K562 (cell line): ENCODE results near the gene C2orf81. TPM values are rescaled to one million over a fixed set of nuclear protein-coding genes. Genes with fewer than 3 reads are reported as not detected.

Experiments
- HNRNPUL1 ChIP-seq: fragments of 200-400 bp; formaldehyde crosslinking; IDR thresholded peaks from 2 replicates; pipeline ENCODE4 v1.6.1; 2017; ENCODE audit warnings: low read length
- MAZ ChIP-seq, 2 experiments: fragments of 450-650 bp in 1 of 2; sonication (generic) in 1 of 2; formaldehyde crosslinking; IDR thresholded peaks in 1 of 2; conservative IDR thresholded peaks in 1 of 2; 2 replicates each; pipeline versions ENCODE4 v1.4.0 to v1.5.0; 2020; ENCODE audit warnings: mild to moderate bottlenecking in 1 of 2, missing genetic modification reagents in 1 of 2
- MYNN ChIP-seq, 2 experiments: sonication (generic); formaldehyde crosslinking in 1 of 2; IDR thresholded peaks; 2 replicates each; pipeline versions ENCODE4 v1.5.0 to v1.6.1; 2016 to 2020; ENCODE audit warnings: antibody characterized with exemption in 1 of 2, missing genetic modification reagents in 1 of 2
- SAFB2 ChIP-seq: fragments of 200-400 bp; formaldehyde crosslinking; IDR thresholded peaks from 2 replicates; pipeline ENCODE4 v1.6.1; 2018; ENCODE audit warnings: borderline replicate concordance, low read length, low read depth, moderate library complexity; ENCODE audit not compliant: severe bottlenecking
- SIN3B ChIP-seq: fragments of 450-650 bp; IDR thresholded peaks from 2 replicates; pipeline ENCODE4 v1.6.1; 2017; ENCODE audit warnings: low read depth, mild to moderate bottlenecking, moderate library complexity
- TAF7 ChIP-seq: fragments of 450-650 bp; IDR thresholded peaks from 2 replicates; pipeline ENCODE4 v1.6.1; 2016; ENCODE audit warnings: missing genetic modification characterization, missing compliant biosample characterization
- ZFP30 ChIP-seq: fragments of 250-450 bp; sonication (Bioruptor Pico); IDR thresholded peaks from 2 replicates; pipeline ENCODE4 v1.8.0; 2022; ENCODE audit warnings: moderate library complexity, mild to moderate bottlenecking, inconsistent platforms, borderline replicate concordance
- polyA plus RNA-seq, 8 experiments: library from polyadenylated mRNA; depleted of rRNA in 4 of 8; stranded (reverse) in 5 of 8; unstranded in 3 of 8; fragments of >200 nt; fragmentation: Nextera tagmentation in 2 of 8; fragmentation: Illumina TruSeq in 1 of 8; extraction: Ambion mirVana in 2 of 8; extraction: Trizol in 1 of 8; gene quantifications; 2 replicates each; pipeline versions ENCODE4 v1.2.1 to v1.2.3, GENCODE V29; 2011 to 2014; ENCODE audit warnings: inconsistent platforms in 1 of 8, missing spikeins in 1 of 8
- total RNA-seq, 7 experiments: library from RNA; depleted of rRNA in 6 of 7; stranded (reverse); fragments of >200 nt in 6 of 7; fragmentation: Illumina TruSeq in 2 of 7; extraction: Trizol in 2 of 7; gene quantifications; 2 replicates each; pipeline versions ENCODE4 v1.2.1 to v1.2.3, GENCODE V29; 2011 to 2021; ENCODE audit warnings: low replicate concordance in 1 of 7
- TF ChIP-seq, protein P1 (sequence below): fragments of 450-650 bp; IDR thresholded peaks from 2 replicates; pipeline ENCODE4 v1.6.1; 2016; ENCODE audit warnings: borderline replicate concordance
- TF ChIP-seq, protein P2 (sequence below), 2 experiments: fragments of 450-650 bp; formaldehyde crosslinking in 1 of 2; IDR thresholded peaks; 2 replicates each; pipeline versions ENCODE4 v1.4.0 to v1.6.1; 2014 to 2020; ENCODE audit warnings: mild to moderate bottlenecking in 2 of 2, borderline replicate concordance in 1 of 2, low read depth in 1 of 2
- TF ChIP-seq, protein P3 (sequence below): fragments of 450-650 bp; IDR thresholded peaks from 2 replicates; pipeline ENCODE4 v1.6.1; 2017; ENCODE audit warnings: antibody characterized with exemption, mild to moderate bottlenecking

Gene C2orf81
- total and polyA plus RNA-seq, 9 of the 15 experiments (the other 6 are each of a cell fraction or from before 2014, with no cell fraction given): 0.06 TPM; not detected in 8

DNA sequence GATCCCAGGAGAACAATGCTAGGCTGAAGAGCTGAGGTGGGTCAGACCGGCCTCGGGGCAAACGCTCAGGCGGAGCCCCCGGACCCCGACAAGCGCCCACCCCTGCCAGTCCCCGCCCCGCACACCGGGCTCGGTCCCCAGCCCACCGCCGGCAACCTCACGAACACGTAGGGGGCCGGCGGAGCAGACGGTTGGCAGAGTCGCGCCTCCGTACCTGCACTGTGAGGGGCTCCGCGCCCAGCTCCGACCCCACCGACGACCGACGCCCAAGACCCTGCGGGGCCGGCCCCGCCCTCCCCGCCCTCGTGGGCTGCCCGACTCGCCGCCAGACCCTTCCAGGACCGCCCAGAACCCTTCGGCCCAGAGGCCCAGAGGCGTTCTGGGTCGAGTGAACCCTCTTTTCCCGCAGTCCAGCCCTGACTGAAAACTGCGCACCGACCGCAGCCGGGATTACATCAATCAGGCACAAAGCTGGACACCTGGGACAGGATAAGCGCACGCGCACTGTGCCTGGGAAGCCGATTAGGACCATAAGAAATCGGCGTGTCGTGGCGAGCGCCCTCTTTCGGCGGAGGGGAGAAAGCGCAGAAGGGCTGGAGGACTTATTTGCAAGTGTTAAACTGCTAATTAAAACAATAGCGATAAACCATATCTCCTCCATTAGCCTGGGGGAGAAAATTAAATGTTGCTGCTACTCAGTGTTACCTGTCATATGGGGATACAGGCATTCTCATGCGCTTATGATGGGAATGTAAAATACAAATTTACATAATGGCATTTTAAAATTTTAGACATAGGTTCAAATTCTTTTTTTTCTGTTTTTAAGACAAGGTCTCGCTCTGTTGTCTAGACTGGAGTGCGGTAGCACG lies 29.6 kb downstream of the C2orf81 start (continued):
- TF ChIP-seq, protein P1, sequence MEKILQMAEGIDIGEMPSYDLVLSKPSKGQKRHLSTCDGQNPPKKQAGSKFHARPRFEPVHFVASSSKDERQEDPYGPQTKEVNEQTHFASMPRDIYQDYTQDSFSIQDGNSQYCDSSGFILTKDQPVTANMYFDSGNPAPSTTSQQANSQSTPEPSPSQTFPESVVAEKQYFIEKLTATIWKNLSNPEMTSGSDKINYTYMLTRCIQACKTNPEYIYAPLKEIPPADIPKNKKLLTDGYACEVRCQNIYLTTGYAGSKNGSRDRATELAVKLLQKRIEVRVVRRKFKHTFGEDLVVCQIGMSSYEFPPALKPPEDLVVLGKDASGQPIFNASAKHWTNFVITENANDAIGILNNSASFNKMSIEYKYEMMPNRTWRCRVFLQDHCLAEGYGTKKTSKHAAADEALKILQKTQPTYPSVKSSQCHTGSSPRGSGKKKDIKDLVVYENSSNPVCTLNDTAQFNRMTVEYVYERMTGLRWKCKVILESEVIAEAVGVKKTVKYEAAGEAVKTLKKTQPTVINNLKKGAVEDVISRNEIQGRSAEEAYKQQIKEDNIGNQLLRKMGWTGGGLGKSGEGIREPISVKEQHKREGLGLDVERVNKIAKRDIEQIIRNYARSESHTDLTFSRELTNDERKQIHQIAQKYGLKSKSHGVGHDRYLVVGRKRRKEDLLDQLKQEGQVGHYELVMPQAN: no peak
- TF ChIP-seq, protein P2, sequence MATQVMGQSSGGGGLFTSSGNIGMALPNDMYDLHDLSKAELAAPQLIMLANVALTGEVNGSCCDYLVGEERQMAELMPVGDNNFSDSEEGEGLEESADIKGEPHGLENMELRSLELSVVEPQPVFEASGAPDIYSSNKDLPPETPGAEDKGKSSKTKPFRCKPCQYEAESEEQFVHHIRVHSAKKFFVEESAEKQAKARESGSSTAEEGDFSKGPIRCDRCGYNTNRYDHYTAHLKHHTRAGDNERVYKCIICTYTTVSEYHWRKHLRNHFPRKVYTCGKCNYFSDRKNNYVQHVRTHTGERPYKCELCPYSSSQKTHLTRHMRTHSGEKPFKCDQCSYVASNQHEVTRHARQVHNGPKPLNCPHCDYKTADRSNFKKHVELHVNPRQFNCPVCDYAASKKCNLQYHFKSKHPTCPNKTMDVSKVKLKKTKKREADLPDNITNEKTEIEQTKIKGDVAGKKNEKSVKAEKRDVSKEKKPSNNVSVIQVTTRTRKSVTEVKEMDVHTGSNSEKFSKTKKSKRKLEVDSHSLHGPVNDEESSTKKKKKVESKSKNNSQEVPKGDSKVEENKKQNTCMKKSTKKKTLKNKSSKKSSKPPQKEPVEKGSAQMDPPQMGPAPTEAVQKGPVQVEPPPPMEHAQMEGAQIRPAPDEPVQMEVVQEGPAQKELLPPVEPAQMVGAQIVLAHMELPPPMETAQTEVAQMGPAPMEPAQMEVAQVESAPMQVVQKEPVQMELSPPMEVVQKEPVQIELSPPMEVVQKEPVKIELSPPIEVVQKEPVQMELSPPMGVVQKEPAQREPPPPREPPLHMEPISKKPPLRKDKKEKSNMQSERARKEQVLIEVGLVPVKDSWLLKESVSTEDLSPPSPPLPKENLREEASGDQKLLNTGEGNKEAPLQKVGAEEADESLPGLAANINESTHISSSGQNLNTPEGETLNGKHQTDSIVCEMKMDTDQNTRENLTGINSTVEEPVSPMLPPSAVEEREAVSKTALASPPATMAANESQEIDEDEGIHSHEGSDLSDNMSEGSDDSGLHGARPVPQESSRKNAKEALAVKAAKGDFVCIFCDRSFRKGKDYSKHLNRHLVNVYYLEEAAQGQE (IDR thresholded peaks at IDR 0.05; ENCODE audit: borderline replicate concordance): peak; percentile 37; the same call in 1 of the 2 replicates
- TF ChIP-seq, protein P2 (CRISPR knock-in tag; IDR thresholded peaks at IDR 0.05; ENCODE audit: low read depth): 0 out of 2 replicates have a peak, but pooled peaks have one; percentile 39
- TF ChIP-seq SAFB2 (no peak), ZFP30 (CRISPR knock-in tag) (no peak), TAF7 (tag) (no peak), HNRNPUL1 (no peak), MYNN (IDR thresholded peaks at IDR 0.05) (no peak), MYNN (CRISPR knock-in tag; IDR thresholded peaks at IDR 0.05) (no peak), SIN3B (no peak), MAZ (CRISPR knock-in tag; conservative IDR thresholded peaks at IDR 0.05 in 1 of 2, IDR thresholded peaks at IDR 0.05 in 1 of 2) (peak; percentile 58 to 88; a peak in 3 of 4 replicates)
- TF ChIP-seq, protein P3, sequence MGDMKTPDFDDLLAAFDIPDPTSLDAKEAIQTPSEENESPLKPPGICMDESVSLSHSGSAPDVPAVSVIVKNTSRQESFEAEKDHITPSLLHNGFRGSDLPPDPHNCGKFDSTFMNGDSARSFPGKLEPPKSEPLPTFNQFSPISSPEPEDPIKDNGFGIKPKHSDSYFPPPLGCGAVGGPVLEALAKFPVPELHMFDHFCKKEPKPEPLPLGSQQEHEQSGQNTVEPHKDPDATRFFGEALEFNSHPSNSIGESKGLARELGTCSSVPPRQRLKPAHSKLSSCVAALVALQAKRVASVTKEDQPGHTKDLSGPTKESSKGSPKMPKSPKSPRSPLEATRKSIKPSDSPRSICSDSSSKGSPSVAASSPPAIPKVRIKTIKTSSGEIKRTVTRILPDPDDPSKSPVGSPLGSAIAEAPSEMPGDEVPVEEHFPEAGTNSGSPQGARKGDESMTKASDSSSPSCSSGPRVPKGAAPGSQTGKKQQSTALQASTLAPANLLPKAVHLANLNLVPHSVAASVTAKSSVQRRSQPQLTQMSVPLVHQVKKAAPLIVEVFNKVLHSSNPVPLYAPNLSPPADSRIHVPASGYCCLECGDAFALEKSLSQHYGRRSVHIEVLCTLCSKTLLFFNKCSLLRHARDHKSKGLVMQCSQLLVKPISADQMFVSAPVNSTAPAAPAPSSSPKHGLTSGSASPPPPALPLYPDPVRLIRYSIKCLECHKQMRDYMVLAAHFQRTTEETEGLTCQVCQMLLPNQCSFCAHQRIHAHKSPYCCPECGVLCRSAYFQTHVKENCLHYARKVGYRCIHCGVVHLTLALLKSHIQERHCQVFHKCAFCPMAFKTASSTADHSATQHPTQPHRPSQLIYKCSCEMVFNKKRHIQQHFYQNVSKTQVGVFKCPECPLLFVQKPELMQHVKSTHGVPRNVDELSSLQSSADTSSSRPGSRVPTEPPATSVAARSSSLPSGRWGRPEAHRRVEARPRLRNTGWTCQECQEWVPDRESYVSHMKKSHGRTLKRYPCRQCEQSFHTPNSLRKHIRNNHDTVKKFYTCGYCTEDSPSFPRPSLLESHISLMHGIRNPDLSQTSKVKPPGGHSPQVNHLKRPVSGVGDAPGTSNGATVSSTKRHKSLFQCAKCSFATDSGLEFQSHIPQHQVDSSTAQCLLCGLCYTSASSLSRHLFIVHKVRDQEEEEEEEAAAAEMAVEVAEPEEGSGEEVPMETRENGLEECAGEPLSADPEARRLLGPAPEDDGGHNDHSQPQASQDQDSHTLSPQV: 0 out of 2 replicates have a peak, but pooled peaks have one; percentile 17
